Measurements from ENCODE around the gene EEF2K. TPM values are rescaled to one million over a fixed set of nuclear protein-coding genes. Genes with fewer than 3 reads are reported as not detected.

The EEF2K gene
- total RNA-seq, 1 experiment from 2014 or later: 31.0 TPM

- no peak for TF ChIP-seq ZBTB33 (IDR thresholded peaks at IDR 0.05; ENCODE audit: extremely low read depth, insufficient replicate concordance, low read length)
These were observed 118.9 kb downstream of the EEF2K start (continued) for GRCh38 chr16:22324787-22325597.

- Histone ChIP-seq H4K20me1 (ENCODE audit: insufficient read depth) (no peaks in the 10 kb centered on the region), H3K79me2 (ENCODE audit: insufficient read depth, low read length) (peaks cover 11% of the 10 kb centered on the region; the same call in 1 of the 2 replicates), H3K36me3 (ENCODE audit: control insufficient read depth in 1 of 2, insufficient read depth in 2 of 2, low read length in 2 of 2) (peaks cover 23 to 29% of the 10 kb centered on the region in 2 experiments; a peak in 3 of 4 replicates), H3K9ac (ENCODE audit: low read length) (no peak overlapping the region), H3K27me3 (ENCODE audit: insufficient read depth, low read length) (no peaks in the 10 kb centered on the region), H3K4me1 (ENCODE audit: control insufficient read depth in 1 of 2, insufficient read depth in 2 of 2, low read length in 2 of 2) (no peaks in the 10 kb centered on the region), H2AFZ (ENCODE audit: low read depth, low read length, poor library complexity, severe bottlenecking) (no peak overlapping the region), H3K27ac (ENCODE audit: low read depth, low read length) (no peak overlapping the region), H3K4me2 (ENCODE audit: low read length) (no peak overlapping the region), H3K9me3 (ENCODE audit: control insufficient read depth in 1 of 2, insufficient read depth in 1 of 2, low read depth in 1 of 2, low read length in 2 of 2) (no peaks in the 10 kb centered on the region), H3K9me2 (ENCODE audit: insufficient read depth) (no peaks in the 10 kb centered on the region), H3K4me3 (replicated peaks in 1 of 2; ENCODE audit: low read depth in 1 of 2, low read length in 2 of 2) (no peak overlapping the region)
- BruUV-seq (replicated peaks): no TSS peak
- ChIA-PET POLR2A (no interaction called here), CTCF (no interaction called here), RAD21 (ENCODE audit: low non-redundant PET in 1 of 2, low total read pairs in 2 of 2, uncharacterized antibody in 2 of 2, unreplicated experiment in 2 of 2) (no interaction called here)
- DNase-seq (ENCODE audit: low read depth, low spot score): no peak
- ATAC-seq: no peak
- intact Hi-C loops (cut with micrococcal nuclease): loop anchor here (10.0 kb wide), 3 partner anchors 59 to 1021 kb away; no protein-coding TSS in a partner anchor
- TF ChIP-seq ZNF274 (IDR thresholded peaks at IDR 0.05; ENCODE audit: low read depth, low read length) (no peak), FOSL1 (IDR thresholded peaks at IDR 0.05; ENCODE audit: low read depth) (no peak), REST (IDR thresholded peaks at IDR 0.05; ENCODE audit: low read depth) (no peak), TCF7L2 (IDR thresholded peaks at IDR 0.05; ENCODE audit: borderline replicate concordance, extremely low read depth, insufficient read depth, insufficient read length) (no peak), POLR2AphosphoS5 (IDR thresholded peaks at IDR 0.05; ENCODE audit: low read depth, low read length) (no peak), EGR1 (IDR thresholded peaks at IDR 0.05; ENCODE audit: low read depth) (no peak), CBX3 (IDR thresholded peaks at IDR 0.05; ENCODE audit: low read depth) (no peak), SRF (IDR thresholded peaks at IDR 0.05; ENCODE audit: low read depth) (no peak), SP1 (IDR thresholded peaks at IDR 0.05; ENCODE audit: low read depth) (no peak), CTCF (IDR thresholded peaks at IDR 0.05 in 2 of 3, conservative IDR thresholded peaks at IDR 0.05 in 1 of 3; ENCODE audit: borderline replicate concordance in 1 of 3, insufficient read depth in 1 of 3, low read depth in 2 of 3, low read length in 2 of 3) (no peak), ZFX (IDR thresholded peaks at IDR 0.05) (no peak), YY1 (IDR thresholded peaks at IDR 0.05; ENCODE audit: extremely low read depth, insufficient replicate concordance, low read depth, low read length) (no peak), ELF1 (IDR thresholded peaks at IDR 0.05; ENCODE audit: borderline replicate concordance, low read depth) (no peak), EZH2phosphoT487 (IDR thresholded peaks at IDR 0.05; ENCODE audit: borderline replicate concordance) (no peak)
These were observed 119.7 kb downstream of the EEF2K start for GRCh38 chr16:22325598-22326368.
